SK-N-SH treated with all-trans-retinoic acid at 6 μM for 48 hours (cell line): ENCODE data around the gene ARID3A.

ENCODE experiments used
- ARNTL ChIP-seq: fragments of 450-650 bp; formaldehyde crosslinking; IDR thresholded peaks from 2 replicates; pipeline ENCODE4 v1.5.0; 2020; ENCODE audit warnings: low read depth, mild to moderate bottlenecking, moderate library complexity, borderline replicate concordance
- BACH2 ChIP-seq: fragments of 250-450 bp; sonication (Bioruptor Pico); IDR thresholded peaks from 2 replicates; pipeline ENCODE4 v1.9.0; 2021; ENCODE audit warnings: mild to moderate bottlenecking, borderline replicate concordance
- CREB5 ChIP-seq: fragments of 250-450 bp; sonication (Bioruptor Pico); IDR thresholded peaks from 2 replicates; pipeline ENCODE4 v1.5.1; 2020; ENCODE audit warnings: low read depth, mild to moderate bottlenecking, moderate library complexity
- GLIS3 ChIP-seq: fragments of 250-450 bp; sonication (Bioruptor Pico); IDR thresholded peaks from 2 replicates; pipeline ENCODE4 v1.5.0; 2020; ENCODE audit warnings: mild to moderate bottlenecking, moderate library complexity
- OSR1 ChIP-seq: fragments of 250-450 bp; sonication (Bioruptor Pico); IDR thresholded peaks from 2 replicates; pipeline ENCODE4 v1.8.0; 2022; ENCODE audit warnings: moderate library complexity, mild to moderate bottlenecking, inconsistent platforms
- TOX ChIP-seq: fragments of 250-450 bp; sonication (Bioruptor Pico); IDR thresholded peaks from 2 replicates; pipeline ENCODE4 v1.8.0; 2021; ENCODE audit warnings: mild to moderate bottlenecking, moderate library complexity, borderline replicate concordance
- TSHZ2 ChIP-seq: fragments of 250-450 bp; sonication (Bioruptor Pico); IDR thresholded peaks from 2 replicates; pipeline ENCODE4 v1.5.0; 2020; ENCODE audit warnings: mild to moderate bottlenecking, moderate library complexity
- ZFP30 ChIP-seq: fragments of 450-650 bp; formaldehyde crosslinking; IDR thresholded peaks from 2 replicates; pipeline ENCODE4 v1.5.0; 2022; ENCODE audit warnings: mild to moderate bottlenecking, moderate library complexity
- ZNF70 ChIP-seq: fragments of 450-650 bp; formaldehyde crosslinking; IDR thresholded peaks from 2 replicates; pipeline ENCODE4 v1.5.0; 2020; ENCODE audit warnings: mild to moderate bottlenecking, moderate library complexity
- TF ChIP-seq, protein P1 (sequence below): fragments of 250-450 bp; sonication (Bioruptor Pico); IDR thresholded peaks from 2 replicates; pipeline ENCODE4 v1.8.0; 2020; ENCODE audit warnings: mild to moderate bottlenecking, moderate library complexity, borderline replicate concordance

DNA sequence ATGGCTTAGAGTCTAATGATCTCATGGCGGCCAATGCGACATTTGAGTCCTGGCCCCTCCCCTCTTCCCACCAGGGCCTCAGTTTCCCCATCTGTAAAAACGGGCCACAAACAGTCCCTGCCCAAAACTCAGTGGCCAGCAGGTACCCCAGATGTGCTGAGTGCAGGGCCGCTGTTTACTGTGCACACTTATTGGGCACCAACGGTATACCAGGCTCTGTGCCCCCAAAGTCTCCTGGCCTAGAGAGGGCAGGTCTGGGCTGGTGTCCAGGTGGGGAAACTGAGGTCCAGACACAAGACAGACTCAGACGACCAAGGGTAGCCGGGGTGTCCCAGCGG is 34.7 kb downstream of the ARID3A start:
- TF ChIP-seq TSHZ2 (CRISPR knock-in tag) (no peak), TOX (CRISPR knock-in tag) (no peak), BACH2 (no peak), ARNTL (CRISPR knock-in tag) (no peak), OSR1 (no peak), GLIS3 (no peak), CREB5 (CRISPR knock-in tag) (no peak), ZNF70 (CRISPR knock-in tag) (no peak), ZFP30 (CRISPR knock-in tag) (no peak)
- TF ChIP-seq, protein P1, sequence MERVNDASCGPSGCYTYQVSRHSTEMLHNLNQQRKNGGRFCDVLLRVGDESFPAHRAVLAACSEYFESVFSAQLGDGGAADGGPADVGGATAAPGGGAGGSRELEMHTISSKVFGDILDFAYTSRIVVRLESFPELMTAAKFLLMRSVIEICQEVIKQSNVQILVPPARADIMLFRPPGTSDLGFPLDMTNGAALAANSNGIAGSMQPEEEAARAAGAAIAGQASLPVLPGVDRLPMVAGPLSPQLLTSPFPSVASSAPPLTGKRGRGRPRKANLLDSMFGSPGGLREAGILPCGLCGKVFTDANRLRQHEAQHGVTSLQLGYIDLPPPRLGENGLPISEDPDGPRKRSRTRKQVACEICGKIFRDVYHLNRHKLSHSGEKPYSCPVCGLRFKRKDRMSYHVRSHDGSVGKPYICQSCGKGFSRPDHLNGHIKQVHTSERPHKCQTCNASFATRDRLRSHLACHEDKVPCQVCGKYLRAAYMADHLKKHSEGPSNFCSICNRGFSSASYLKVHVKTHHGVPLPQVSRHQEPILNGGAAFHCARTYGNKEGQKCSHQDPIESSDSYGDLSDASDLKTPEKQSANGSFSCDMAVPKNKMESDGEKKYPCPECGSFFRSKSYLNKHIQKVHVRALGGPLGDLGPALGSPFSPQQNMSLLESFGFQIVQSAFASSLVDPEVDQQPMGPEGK (CRISPR knock-in tag): no peak
